Hepatocyte (in vitro differentiated cells): ENCODE data around the gene MICAL3. TPM values are rescaled to one million over a fixed set of nuclear protein-coding genes. Genes with fewer than 3 reads are reported as not detected.

Experiments
- DNase-seq: peaks from one replicate; pipeline ENCODE4 v3.0.0-alpha.2; 2016; ENCODE audit warnings: low spot score
- H2AFZ ChIP-seq: fragments of 200-600 bp; sonication (generic); 2 replicates; pipeline ENCODE4 v1.6.0; 2016; ENCODE audit warnings: antibody characterized with exemption, mild to moderate bottlenecking
- H3K27ac ChIP-seq: fragments of 200-600 bp; sonication (generic); 2 replicates; pipeline ENCODE4 v1.5.1; 2016; ENCODE audit warnings: mild to moderate bottlenecking
- H3K27me3 ChIP-seq: fragments of 200-600 bp; sonication (generic); 2 replicates; pipeline ENCODE4 v1.6.1; 2016
- H3K36me3 ChIP-seq: fragments of 200-600 bp; sonication (generic); replicated peaks from 2 replicates; pipeline ENCODE4 v1.5.1; 2016; ENCODE audit warnings: low read depth; ENCODE audit not compliant: insufficient read depth
- H3K4me1 ChIP-seq: fragments of 200-600 bp; sonication (generic); 2 replicates; pipeline ENCODE4 v1.5.1; 2016; ENCODE audit warnings: mild to moderate bottlenecking, moderate library complexity; ENCODE audit not compliant: insufficient read depth
- H3K4me2 ChIP-seq: fragments of 200-600 bp; sonication (generic); 2 replicates; pipeline ENCODE4 v1.6.0; 2016
- H3K4me3 ChIP-seq: fragments of 200-600 bp; sonication (generic); 2 replicates; pipeline ENCODE4 v1.5.1; 2016; ENCODE audit warnings: mild to moderate bottlenecking
- H3K79me2 ChIP-seq: fragments of 200-600 bp; sonication (generic); 2 replicates; pipeline ENCODE4 v1.6.0; 2017; ENCODE audit warnings: mild to moderate bottlenecking
- H3K9me2 ChIP-seq: fragments of 200-600 bp; sonication (generic); replicated peaks from 2 replicates; pipeline ENCODE4 v1.6.0; 2017; ENCODE audit warnings: mild to moderate bottlenecking; ENCODE audit not compliant: insufficient read depth
- H3K9me3 ChIP-seq: fragments of 200-600 bp; sonication (generic); 2 replicates; pipeline ENCODE4 v1.5.1; 2016; ENCODE audit warnings: low read depth, mild to moderate bottlenecking
- H4K20me1 ChIP-seq: fragments of 200-600 bp; sonication (generic); 2 replicates; pipeline ENCODE4 v1.6.0; 2016; ENCODE audit warnings: mild to moderate bottlenecking; ENCODE audit not compliant: insufficient read depth, poor library complexity, severe bottlenecking
- EZH2 ChIP-seq: fragments of 200-600 bp; sonication (generic); IDR thresholded peaks from 2 replicates; pipeline ENCODE4 v1.6.1; 2016; ENCODE audit warnings: antibody characterized with exemption, mild to moderate bottlenecking, borderline replicate concordance
- EZH2phosphoT487 ChIP-seq: fragments of 200-600 bp; sonication (generic); IDR thresholded peaks from one replicate; pipeline ENCODE4 v1.6.1; 2018; ENCODE audit warnings: antibody characterized with exemption, mild to moderate bottlenecking, low read depth, moderate library complexity; ENCODE audit not compliant: unreplicated experiment, severe bottlenecking
- WGBS: methylation state at CpG from one replicate; pipeline ENCODE4 v1.1.6; 2016; ENCODE audit warnings: low lambda C conversion rate; ENCODE audit errors: missing lambda C conversion rate; 5-methylcytosine and 5-hydroxymethylcytosine counted together
- microRNA counts: library from miRNA; unstranded; fragments of <30 nt; microRNA quantifications from one replicate; lab custom pipeline; 2017
- microRNA-seq: library from miRNA; unstranded; fragments of <30 nt; microRNA quantifications from one replicate; pipeline ENCODE4, GENCODE V29; 2017
- polyA plus RNA-seq: library from polyadenylated mRNA; unstranded; fragments of >200 nt; fragmentation: Nextera tagmentation; extraction: Ambion mirVana; gene quantifications from 2 replicates; pipeline ENCODE4 v1.2.1, GENCODE V29; 2016
- small RNA-seq: library from RNA; depleted of rRNA; stranded (forward); fragments of <200 nt; gene quantifications from one replicate; pipeline ENCODE3, GENCODE V24; 2014
- total RNA-seq: library from RNA; depleted of rRNA; stranded (reverse); fragments of >200 nt; gene quantifications from 2 replicates; pipeline ENCODE4 v1.2.3, GENCODE V29; 2014
- TF ChIP-seq, protein P1 (sequence below): fragments of 200-600 bp; sonication (generic); IDR thresholded peaks from 2 replicates; pipeline ENCODE4 v1.5.1; 2016; ENCODE audit warnings: antibody characterized with exemption, mild to moderate bottlenecking; ENCODE audit not compliant: poor library complexity

Gene MICAL3
- total and polyA plus RNA-seq, 2 experiments from 2014 or later, result 4.6 to 22.7 TPM

DNA sequence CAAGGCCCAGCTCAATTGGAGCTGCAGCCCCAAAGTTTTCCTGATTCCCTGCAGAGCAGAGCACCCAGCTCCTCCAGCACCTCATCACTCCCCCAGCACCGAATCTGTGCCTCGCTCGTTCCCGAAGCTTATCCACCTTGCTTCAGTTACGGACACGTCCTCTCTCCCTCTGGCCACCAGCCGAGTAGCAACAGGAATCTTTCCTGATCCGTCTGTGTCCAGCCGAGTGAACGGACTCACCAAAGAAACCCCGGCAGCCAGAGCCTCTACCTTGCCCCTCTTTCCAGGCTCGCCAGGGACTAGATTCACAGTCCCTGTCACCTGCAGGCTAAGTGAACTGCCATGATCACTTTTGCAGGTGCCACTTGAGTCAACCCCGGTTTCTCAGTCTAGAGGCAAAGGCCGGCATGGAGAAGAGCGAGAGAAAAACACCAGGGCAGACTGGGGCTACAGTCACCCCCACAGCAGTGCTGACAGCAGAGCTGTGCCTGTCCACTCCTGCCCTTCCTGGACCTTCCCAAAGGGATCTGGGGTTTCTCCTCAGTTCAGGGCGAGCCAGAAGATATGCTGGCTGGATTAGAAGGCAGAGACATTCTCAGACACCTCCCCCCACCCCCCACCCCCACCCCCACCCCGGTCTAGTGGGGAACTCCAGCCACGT lies 282.4 kb downstream of the MICAL3 start:
- no peaks in the 10 kb centered on the region for H3K4me1 ChIP-seq
- H2AFZ ChIP-seq, result no peak overlapping the region
- 74% methylated on average over 17 of the region's 18 CpGs for WGBS
- no peaks in the 10 kb centered on the region for H3K9me3 ChIP-seq
- no peak for DNase-seq
- no peaks in the 10 kb centered on the region for H4K20me1 ChIP-seq
- H3K4me2 ChIP-seq, result no peak overlapping the region
- H3K79me2 ChIP-seq, result no peaks in the 10 kb centered on the region
- no peaks in the 10 kb centered on the region for H3K27me3 ChIP-seq
- H3K9me2 ChIP-seq, result no peaks in the 10 kb centered on the region
- H3K4me3 ChIP-seq, result no peak overlapping the region
- no peak overlapping the region for H3K27ac ChIP-seq
- TF ChIP-seq, protein P1, sequence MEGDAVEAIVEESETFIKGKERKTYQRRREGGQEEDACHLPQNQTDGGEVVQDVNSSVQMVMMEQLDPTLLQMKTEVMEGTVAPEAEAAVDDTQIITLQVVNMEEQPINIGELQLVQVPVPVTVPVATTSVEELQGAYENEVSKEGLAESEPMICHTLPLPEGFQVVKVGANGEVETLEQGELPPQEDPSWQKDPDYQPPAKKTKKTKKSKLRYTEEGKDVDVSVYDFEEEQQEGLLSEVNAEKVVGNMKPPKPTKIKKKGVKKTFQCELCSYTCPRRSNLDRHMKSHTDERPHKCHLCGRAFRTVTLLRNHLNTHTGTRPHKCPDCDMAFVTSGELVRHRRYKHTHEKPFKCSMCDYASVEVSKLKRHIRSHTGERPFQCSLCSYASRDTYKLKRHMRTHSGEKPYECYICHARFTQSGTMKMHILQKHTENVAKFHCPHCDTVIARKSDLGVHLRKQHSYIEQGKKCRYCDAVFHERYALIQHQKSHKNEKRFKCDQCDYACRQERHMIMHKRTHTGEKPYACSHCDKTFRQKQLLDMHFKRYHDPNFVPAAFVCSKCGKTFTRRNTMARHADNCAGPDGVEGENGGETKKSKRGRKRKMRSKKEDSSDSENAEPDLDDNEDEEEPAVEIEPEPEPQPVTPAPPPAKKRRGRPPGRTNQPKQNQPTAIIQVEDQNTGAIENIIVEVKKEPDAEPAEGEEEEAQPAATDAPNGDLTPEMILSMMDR, result no peak
- no peaks in the 10 kb centered on the region for H3K36me3 ChIP-seq

DNA sequence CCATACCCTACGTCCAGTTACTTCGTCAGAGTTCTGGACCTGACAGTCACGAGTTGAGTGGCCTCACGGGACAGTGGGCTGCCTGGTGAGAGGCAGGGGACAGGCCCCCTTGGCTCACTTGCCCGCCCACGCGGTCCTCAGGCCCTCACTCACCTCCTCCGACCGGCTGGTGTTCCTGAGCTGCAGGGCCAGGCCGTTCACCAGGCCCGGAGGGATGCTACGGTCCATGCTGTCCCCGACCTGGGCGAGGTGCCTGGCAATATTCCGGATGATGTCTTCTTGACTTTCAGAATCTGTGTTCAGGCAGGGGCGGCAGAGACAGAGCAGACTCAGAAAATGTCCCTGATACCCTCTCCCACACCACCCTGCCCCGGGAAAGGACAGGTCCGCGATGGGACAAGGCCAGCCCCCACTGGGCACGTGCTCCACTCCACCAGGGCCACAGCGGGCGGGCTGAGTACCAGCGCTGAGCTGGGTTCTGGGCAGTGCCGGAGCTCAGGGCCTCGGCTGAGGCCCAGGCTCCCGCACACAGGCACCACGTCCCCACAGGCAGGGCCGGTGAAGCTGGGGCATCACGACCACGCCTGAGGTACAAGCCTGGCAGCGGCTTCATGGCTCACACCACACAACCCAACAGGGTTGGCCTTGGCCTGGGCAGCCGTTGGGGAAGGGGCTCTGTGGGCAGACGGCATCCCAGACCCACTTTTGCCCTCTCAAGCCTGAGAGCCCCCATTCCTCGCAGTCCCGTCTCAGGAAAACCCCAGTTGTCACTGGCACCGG lies 285.0 kb downstream of the MICAL3 start:
- no peak overlapping the region for H2AFZ ChIP-seq
- no peaks in the 10 kb centered on the region for H3K27me3 ChIP-seq
- H3K4me2 ChIP-seq, result no peak overlapping the region
- TF ChIP-seq EZH2, result no peak
- TF ChIP-seq EZH2phosphoT487, result no peak
- TF ChIP-seq, protein P1, result no peak
- H3K4me1 ChIP-seq, result no peaks in the 10 kb centered on the region
- H3K36me3 ChIP-seq, result no peaks in the 10 kb centered on the region
- H3K4me3 ChIP-seq, result no peak overlapping the region
- H3K79me2 ChIP-seq, result no peaks in the 10 kb centered on the region
- H3K27ac ChIP-seq, result no peak overlapping the region
- no peaks in the 10 kb centered on the region for H4K20me1 ChIP-seq
- no peaks in the 10 kb centered on the region for H3K9me3 ChIP-seq
- no peaks in the 10 kb centered on the region for H3K9me2 ChIP-seq
- 96% methylated on average over 36 of the region's 36 CpGs for WGBS
- no peak for DNase-seq

DNA sequence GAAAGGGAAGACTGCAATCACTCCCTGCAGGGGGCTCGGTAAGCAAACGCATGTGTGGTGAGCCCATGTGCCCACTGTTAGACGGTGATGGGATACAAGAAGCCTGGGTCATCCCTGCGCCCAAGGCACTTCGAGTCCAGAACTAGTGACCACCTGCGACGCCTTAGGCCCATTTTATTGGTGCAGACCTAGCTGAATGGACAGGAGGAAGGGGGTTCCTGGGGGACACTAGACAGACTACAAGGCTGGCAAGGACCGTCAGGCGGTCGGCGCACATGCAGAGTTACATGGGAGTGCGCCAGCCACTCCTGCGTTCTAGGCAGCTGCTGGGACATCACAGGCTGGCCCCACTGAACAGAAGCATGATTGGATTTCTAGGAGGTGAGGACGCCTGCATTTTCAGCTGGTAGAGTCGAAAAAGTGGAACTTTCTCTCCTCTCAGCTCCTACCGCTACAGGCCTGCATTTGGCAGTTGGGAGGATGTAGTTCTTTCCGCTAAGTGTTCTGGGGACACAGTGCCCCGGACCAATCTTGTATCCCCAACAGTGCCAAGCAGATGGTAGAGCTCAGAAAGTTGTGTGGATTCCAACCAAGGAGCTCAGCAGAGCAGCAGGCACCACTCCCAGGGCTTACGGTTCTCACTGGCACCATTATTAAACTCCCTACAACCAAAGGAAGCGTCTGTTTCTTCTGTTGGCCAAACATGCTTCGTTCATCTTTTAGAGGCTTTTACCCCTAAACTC lies 285.8 kb downstream of the MICAL3 start:
- H3K79me2 ChIP-seq, result no peaks in the 10 kb centered on the region
- no peaks in the 10 kb centered on the region for H3K9me2 ChIP-seq
- WGBS, result 96% methylated on average over 21 of the region's 21 CpGs
- no peak overlapping the region for H3K4me3 ChIP-seq
- TF ChIP-seq, protein P1, result no peak
- TF ChIP-seq EZH2 (no peak), EZH2phosphoT487 (no peak)
- no peak overlapping the region for H2AFZ ChIP-seq
- no peak for DNase-seq
- H4K20me1 ChIP-seq, result no peaks in the 10 kb centered on the region
- H3K27me3 ChIP-seq, result no peaks in the 10 kb centered on the region
- H3K4me2 ChIP-seq, result no peak overlapping the region
- no peak overlapping the region for H3K27ac ChIP-seq
- no peaks in the 10 kb centered on the region for H3K4me1 ChIP-seq
- H3K36me3 ChIP-seq, result no peaks in the 10 kb centered on the region
- no peaks in the 10 kb centered on the region for H3K9me3 ChIP-seq

MicroRNA genes within 50 kb of the gene (microRNA counts, 767-probe panel; counts per million panel counts)
- microRNA hsa-miR-648 (lab: Ali Mortazavi, UCI), result not detected

Small RNA genes within 50 kb of the gene (microRNA-seq; reads per million reads assigned to microRNA genes)
- gene MIR3198-1, result not detected
- gene MIR648, result not detected

Small RNA genes within 50 kb of the gene (small RNA-seq; reads per million reads assigned to genes)
- gene MIR3198-1, result not detected
- not detected for gene MIR648

Other genes with a start within 250 kb of the MICAL3 start
- 27.6 and 30.9 TPM in 2 replicates for gene PEX26, start 53.4 kb upstream of the MICAL3 start, total RNA-seq
- gene PEX26, start 53.4 kb upstream of the MICAL3 start, polyA plus RNA-seq, result 3.7 and 5.4 TPM in 2 replicates
- gene TUBA8, start 86.2 kb upstream of the MICAL3 start, total RNA-seq, result 1.5 TPM in 1 of 2 replicates, not detected in the other
- gene TUBA8, start 86.2 kb upstream of the MICAL3 start, polyA plus RNA-seq, result 0.33 and 0.46 TPM in 2 replicates
- gene USP18, start 125.6 kb upstream of the MICAL3 start, total RNA-seq, result 3.4 and 5.1 TPM in 2 replicates
- gene USP18, start 125.6 kb upstream of the MICAL3 start, polyA plus RNA-seq, result 3.6 and 6.3 TPM in 2 replicates